Measurements from ENCODE around the gene BAZ2B.

Gene BAZ2B

DNA sequence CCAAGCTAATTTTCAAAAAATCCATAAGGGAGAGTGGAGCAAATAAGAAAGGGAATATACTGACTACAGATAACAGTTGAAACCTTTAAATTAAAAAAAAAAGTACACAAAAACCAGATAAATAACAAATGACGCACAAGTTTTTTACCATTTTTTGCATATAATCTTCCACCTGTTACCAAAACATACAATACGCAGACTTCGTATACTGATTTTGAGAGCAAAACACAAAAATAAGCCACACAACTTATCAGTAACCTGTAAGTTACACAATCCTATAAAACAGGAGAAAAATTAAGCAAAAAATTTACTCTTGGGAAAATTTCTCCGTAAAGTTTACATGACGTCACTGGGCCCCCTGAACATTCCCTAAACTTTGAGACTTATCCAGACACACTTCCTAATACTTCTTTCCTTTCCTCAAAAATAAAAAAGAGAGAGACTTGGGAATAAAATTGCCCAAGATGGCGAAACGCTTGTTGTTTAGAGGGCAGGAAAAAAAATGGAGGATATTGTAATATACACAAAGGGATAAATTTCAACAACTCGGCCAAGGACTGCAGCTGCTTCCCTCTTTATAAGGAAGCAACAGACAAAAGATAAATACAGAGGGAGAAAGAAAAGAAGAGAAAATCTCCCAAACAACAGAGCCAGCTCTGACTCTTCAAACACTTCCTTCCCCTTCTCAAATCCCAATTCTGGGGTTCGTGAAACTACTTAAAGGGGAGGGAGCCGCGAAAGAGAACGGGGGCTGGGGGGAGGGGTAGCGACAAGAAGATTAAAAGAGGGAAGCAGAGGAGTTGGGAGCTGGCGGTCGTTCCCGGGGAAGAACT lies 1.6 kb downstream of the BAZ2B start:
- DNase-seq = peak; percentile 90

DNA sequence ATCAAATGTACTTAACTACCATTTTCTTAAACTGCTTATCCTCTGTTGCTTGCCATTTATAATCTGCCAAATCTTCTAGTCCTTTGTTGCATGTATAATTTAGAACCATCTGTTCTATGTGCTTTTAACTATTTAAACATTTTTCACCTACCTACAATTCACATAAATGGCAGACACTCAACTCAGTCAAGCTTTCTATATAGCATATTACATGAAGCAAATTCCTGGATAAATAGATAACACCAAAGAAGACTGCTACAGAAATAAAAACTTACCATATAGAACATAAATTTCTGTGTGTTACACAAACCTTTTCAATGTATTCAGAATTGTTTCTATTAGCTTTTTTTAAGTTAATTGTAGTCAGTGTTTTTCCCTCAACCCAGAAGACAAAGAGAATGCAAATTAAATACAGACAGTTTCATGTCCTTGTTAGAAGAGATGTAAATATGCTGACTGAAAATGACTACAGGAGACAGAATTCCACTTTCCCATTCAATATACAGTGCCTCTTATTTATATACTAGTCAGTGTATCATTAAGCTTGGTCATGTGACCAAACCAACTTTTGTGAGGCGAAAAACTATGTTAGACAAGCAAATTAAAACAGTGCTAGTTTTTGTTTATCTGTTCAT lies 2.6 kb downstream of the BAZ2B start:
- peak; percentile 51 for DNase-seq

- no peak for DNase-seq
Observed at GRCh38 chr2:159613091-159613490, 3.3 kb downstream of the BAZ2B start.

GRCh38 chr2:159612255-159612901 lies 4.0 kb downstream of the BAZ2B start:
- DNase-seq = peak; percentile 60

GRCh38 chr2:159609811-159610549 lies 6.4 kb downstream of the BAZ2B start:
- no peak for DNase-seq

- peak; percentile 12 for DNase-seq
Observed at GRCh38 chr2:159608723-159609308, 7.5 kb downstream of the BAZ2B start.

DNA sequence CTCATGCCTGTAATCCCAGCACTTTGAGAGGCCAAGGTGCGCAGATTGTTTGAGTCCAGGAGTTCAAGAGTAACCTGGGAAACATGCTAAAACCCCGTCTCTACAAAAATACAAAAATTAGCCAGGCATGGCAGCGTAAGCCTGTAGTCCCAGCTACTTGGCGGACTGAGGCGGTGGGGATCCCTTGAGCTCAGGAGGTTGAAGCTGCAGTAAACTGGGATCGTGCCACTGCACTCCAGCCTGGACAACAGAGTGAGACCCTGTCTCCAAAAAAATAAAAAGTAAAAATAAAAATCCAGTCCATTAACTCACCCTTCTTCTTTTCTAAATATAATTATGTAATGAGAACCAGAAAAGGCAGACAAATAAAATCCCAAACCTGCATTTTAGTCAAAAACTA lies 8.2 kb downstream of the BAZ2B start:
- no peak for DNase-seq

DNA sequence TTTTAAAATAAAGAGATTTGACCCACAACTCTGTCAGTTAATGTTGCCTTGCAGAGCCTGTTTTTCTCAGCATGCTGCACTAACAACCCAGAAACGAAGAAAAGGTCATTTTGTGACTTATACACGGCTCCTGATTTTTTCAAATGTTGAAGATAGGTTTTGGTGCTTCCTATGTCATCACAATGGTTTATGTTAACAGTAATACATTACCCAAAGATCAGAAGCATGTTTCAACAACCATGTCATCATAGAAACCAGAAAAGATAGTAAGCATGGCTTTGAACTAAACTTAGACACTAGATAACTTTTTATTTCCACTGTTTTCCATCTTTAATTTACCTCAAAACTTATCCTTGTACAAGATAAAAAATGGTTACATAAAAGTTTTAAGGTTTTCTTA lies 10.1 kb downstream of the BAZ2B start:
- no peak for DNase-seq

DNA sequence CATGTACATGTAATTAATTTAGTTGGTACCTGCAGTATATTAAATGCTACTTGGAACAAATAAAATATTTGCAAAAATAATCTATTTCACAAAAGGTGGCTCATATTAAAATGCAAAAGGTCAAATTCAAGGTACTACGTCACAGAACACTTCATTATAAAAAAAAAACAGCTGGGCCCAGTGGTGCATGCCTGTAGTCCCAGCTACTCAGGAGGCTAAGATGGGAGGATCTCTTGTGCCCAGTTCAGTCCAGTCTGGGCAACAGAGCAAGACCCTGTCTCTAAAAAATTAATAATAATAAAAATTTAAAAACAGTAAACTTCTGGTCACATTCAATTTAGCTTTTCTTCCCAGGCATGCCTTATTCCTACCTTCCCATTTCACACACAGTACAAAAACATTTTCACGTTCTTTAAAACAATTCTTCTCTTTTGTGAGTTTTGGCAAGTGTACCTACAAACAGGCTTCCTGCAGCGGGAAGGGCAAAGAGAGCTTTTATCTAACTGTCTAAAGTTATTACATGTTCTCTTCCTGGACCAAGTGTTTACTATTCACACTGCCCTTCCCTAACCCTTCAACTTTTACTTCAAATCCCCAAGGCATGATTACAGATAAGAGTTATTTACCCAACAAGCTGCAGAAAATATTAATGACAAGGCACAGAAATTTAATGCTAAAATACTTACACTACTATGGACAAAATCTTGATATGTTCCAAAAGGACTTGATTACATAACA lies 10.7 kb downstream of the BAZ2B start:
- no peak for DNase-seq

DNA sequence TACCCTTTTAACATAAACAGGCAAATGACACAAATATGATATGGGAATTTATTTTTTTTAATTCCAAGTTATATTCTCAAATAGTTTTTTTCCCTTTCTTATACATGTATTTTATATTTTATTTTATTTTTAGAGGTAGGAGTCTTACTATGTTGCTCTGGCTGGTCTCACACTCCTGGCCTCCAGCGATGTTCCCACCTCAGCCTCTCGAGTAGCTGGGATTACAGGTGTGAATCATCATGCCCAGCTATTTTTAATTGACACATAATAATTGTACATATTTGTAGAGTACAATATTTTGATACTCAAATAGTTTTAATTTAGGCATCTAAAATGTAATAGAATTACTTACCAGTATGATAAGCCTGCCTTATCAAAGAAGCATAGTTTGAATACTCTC lies 12.2 kb downstream of the BAZ2B start:
- no peak for DNase-seq

- peak; percentile 74 for DNase-seq
Observed at GRCh38 chr2:159600752-159601151, 15.6 kb downstream of the BAZ2B start.

GRCh38 chr2:159595410-159596046 lies 20.8 kb downstream of the BAZ2B start:
- no peak for DNase-seq

DNA sequence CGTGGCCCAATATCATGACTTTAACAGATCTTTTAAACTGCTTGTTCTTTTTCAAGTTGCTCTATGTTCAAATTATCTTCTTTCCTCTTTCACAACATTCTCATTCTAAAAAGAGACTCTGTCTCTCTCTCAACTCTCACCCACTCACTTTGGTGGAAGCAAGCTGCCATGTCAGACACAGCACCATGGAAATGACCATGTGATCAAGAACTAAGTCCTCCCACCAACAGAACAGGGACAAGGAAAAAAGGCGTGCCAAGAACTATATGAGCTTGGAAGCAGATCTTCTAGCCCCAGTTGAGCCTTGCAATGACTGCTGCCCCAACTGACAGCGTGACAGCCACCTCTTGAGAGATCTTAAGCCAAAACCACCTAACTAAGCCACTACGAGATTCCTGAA lies 23.9 kb downstream of the BAZ2B start:
- DNase-seq = no peak

- peak; percentile 18 for DNase-seq
Observed at GRCh38 chr2:159591221-159591620, 25.1 kb downstream of the BAZ2B start.

DNA sequence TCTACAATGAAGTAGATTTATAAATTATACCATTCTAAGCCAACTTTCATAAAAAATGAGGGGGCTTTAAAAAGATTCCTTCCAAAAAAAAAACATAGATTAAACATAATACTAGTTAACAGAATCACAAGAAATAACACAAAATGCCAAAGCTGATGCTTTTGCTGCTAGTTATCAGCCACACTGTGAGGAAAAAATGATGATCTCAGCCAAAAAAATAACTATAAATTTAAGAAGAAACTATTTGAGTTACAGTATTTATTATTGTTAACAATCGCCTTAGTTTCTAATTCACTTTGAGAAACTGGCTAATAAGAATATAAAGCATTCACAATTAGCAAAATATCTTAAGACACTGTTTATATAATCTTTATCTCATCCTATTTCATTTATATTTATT lies 27.1 kb downstream of the BAZ2B start:
- DNase-seq = no peak

- no peak for DNase-seq
Observed at GRCh38 chr2:159586034-159586433, 30.3 kb downstream of the BAZ2B start.

DNA sequence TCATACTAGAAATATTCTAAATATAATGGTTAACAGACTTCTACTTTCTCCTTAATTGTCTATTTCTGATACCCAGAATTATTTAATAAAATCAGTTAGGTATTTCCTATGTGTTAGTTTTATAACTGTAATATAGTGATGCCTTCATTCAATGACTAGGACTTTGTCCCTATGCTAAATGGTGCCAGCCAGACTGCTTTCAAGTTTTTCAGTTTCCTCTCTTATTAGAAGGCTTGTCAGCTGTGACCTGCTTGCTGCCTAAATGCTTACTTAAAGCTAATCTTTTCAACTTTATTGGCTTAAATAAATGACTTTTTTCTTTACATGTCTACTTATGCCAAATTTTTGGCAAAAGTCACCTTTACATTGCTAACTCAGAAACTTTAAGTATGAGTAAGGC lies 30.7 kb downstream of the BAZ2B start:
- DNase-seq = no peak

GRCh38 chr2:159584796-159585195 lies 31.6 kb downstream of the BAZ2B start:
- no peak for DNase-seq

DNA sequence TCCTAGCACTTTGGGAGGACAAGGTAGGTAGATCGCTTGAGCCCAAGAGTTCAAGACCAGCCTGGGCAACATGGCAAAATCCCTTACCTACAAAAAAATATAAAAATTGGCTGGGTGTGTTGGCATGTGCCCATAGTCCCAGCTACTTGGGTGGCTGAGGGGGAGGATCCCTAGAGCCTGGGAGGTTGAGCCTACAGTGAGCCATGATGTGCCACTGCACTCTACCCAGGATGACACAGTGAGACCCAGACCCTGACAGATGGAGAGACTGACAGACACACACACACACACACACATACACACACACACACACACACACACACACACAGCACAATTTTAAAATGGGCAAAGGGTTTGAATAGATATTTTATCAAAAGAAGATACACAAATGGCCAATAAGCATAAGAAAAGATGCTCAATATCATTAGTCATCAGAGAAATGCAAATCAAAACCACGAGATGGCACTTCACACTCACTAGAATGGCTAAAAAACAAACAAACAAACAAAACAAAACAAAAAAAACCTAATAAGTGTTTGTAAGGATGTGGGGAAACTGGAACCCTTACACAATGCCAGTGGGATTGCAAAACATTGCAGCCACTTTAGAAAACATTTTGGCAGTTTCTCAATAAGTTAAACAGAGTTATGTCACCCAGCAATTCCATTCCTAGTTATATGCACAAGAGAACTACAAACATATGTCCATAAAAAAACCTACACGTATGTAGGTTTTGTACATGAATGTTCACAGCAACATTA lies 42.3 kb downstream of the BAZ2B start:
- DNase-seq = no peak

DNA sequence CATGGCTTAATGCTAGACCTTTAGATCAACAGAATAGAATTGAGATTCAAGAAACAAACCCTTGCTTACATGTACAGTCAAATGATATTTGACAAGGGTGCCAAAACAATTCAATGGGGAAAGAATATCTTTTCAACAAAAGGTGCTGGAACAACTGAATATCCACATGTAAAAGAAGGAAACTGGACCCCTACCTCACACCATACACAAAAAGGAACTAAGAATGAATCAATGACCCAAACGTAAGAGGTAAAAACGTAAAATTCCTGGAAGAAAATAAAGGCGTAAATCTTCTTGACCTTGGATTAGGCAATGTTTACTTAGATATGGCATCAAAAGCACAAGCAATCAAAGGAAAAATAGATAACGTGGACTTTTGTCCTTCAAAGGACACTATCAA lies 43.1 kb downstream of the BAZ2B start:
- peak; percentile 23 for DNase-seq

DNA sequence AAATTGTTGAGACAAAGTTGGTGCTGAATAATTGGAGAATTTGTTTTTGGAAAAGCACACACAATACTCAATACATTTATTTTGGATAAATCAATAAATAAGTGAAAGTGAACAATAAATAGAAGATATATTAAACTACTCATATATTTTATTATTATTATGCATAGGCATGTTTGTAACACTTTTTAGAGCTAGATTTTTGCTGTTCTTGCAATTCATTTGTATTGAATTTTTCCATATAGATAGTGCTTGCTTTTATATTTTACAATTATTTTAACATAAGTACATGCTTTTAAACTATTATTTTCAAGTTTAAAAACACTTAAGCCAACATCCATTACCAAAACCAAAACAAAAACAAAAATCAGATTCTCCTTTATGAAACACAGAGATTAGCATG lies 43.9 kb downstream of the BAZ2B start:
- DNase-seq = no peak

Data from DMS53 (cell line).